HG02588 (cell line): ENCODE results near the gene BTN2A1.
"Not testable (repeated sequence)": the region's sequence is repeated elsewhere in the genome, so short reads cannot be mapped to it uniquely, and the experiment has no call there.

Experiments
- ATAC-seq: cut with Tn5 transposase; IDR thresholded peaks from one replicate; pipeline ENCODE4 v1.9.1; 2021; ENCODE audit warnings: mild to moderate bottlenecking, moderate library complexity; ENCODE audit not compliant: unreplicated experiment

The BTN2A1 gene

DNA sequence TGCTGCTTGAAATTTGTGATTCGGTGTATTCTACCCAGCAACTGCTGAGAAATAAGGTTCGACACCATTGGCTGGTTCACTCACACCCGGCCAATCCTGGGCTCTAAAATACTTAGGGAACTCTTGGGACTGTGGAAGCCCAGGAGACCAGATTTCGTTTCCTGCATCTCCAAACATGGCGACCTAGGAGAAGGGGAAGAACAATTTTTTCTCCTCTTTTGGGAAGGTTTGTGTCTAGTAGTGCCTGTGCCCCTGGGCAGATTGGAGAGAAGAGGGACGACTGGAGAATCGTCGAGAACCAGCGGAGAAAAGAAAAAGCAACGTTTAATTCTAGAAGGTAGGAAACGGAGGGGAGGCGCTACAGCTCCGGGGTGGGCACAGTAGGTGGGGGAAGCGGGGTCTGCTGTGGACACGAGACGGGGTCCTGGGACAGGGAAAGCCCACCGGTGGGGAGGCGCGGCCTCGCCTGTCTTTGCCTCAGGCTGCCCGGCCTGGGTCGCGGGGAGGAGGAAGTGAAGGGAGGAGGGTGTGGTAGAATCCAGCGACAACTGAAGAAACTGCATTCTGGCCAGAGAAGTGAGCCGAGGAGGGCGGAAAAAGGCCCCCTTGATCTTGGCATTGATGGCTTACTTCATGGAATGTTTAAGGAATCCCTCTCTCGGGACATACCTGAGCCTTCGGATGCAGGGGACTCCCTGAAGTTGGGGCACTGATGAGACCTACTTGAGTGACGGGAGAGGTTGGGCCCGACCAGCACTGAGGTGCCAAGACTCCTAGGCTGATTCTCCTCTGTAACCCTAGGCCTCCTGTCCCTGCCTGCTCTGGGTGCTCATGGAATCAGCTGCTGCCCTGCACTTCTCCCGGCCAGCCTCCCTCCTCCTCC is at the start of gene BTN2A1:
Gene BTN2A1, plus strand, starts transcription at position 150 of the 883 bp plus-strand sequence. Its CDS starts 682 bp downstream, at position 832.
- peak; percentile 96 for ATAC-seq

DNA sequence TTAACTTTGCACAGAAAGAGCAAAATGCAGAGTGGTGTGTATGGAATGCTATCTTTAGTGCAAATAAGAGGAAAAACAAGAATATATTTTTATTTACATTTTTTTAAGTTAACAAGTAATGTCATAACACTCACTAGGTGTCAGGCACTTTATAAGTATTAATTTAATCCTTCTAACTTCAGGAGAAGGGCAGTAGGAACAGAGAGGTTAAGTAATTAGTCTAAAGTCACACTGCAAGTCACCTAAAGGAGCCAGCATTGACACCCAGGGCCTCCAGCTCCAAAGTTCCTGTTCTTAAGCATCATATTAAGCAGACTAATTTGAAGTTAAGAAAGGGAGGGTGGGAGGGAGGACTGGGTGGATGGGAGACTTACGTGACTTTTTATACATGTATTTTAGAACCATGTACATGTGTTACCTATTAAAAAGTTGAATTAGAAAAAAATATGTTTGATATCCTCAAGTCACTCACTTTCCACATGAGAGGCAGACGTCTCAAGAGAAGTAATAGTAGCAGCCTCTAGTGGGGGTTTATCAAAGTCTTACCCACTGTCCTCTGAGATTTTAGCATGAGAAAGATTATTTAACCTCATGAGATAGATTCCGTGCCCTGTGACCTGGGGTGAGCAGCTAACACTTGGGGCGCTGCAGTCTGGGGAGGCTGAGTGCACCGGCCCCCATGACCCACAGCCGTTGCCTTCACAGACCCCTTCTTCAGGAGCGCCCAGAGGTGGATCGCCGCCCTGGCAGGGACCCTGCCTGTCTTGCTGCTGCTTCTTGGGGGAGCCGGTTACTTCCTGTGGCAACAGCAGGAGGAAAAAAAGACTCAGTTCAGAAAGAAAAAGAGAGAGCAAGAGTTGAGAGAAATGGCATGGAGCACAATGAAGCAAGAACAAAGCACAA is 48.7 kb upstream of the BTN2A1 start:
- no peak for ATAC-seq

DNA sequence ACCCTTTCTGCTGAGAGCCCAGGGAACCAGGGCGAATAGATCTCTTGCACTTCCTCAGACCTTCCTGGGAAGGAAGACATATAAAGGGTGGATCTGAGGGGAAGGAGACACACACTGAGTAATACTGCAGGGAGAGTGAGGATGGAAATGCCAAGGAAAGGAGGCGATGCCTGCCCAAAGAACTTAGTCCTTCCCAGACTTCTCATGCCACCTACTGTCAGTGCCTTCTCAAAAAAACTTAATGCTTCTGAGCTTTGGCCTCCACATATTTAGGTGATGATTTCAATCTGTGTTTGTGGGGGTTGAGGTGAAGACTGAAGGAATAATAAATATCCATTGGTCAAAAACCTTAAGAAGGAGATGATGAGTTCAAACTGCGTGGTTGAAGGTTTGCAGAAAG is 46.0 kb upstream of the BTN2A1 start:
- ATAC-seq = no peak

DNA sequence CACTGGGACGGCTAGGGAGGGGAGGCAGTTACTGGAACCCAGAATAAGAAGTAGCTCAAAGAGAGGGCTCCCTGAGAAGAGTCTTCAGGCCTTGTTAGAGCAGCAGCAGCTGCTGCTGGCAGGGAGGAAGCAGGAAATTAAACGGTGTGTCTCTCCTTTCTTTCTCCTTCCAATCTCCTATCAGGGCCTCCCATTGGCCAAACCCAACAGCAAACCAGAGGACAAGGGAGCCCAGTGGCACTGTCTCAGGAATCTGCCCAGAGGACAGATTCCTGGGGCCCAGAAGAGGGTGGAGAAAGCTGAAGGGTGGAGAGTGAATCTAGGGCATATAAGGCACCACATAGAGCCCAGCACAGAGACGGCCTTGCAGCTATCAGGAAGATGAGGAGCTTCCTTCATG is 45.5 kb upstream of the BTN2A1 start:
- no peak for ATAC-seq

DNA sequence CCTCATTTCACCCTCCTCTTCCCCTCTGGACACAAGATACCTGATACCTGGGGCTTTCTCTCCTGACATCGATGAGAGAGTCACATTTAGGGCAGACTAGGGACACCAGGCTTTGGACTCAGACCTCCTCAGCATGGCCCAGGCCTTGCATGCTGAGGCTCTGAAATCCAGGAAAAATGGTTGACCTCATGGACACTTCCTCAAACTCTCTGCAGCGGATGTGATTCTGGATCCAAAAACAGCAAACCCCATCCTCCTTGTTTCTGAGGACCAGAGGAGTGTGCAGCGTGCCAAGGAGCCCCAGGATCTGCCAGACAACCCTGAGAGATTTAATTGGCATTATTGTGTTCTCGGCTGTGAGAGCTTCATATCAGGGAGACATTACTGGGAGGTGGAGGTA is 44.8 kb upstream of the BTN2A1 start:
- no peak for ATAC-seq

DNA sequence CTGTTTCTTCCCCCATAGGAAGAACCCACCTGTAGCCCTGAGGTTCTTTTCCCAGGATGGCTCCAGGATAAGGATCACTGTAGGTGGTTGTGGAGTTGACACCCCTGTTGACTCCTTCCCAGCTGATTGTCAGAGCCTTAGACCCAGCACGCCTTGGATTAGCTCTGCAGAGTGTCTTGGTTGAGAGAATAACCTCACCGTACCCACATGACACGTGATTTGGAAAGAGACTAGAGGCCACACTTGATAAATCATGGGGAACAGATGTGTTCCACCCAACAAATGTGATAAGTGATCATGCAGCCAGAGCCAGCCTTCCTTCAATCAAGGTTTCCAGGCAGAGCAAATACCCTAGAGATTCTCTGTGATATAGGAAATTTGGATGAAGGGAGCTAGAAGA is 43.5 kb upstream of the BTN2A1 start:
- no peak for ATAC-seq

DNA sequence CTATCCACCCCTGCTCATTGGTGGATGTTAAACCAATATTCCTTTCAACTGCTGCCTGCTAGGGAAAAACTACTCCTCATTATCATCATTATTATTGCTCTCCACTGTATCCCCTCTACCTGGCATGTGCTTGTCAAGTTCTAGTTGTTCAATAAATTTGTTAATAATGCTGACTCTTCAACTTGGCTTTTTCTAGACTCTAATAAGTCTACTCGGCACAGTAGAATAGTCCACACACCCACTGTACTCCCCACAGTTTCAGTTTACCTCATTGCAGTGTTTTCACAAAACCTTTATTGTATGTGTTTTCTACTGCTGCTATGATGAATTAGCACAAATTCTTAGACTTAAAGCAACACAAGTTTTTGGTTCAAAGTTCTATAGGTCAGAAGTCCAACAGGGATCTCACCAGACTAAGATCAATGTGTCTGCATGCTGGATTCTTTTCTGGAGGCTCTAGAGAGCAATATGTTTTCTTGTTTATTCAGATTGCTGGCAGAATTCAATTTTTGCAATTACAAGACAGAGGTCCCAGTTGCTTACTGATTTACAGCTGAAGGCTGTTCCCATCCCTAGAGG is 42.6 kb upstream of the BTN2A1 start:
- no peak for ATAC-seq

DNA sequence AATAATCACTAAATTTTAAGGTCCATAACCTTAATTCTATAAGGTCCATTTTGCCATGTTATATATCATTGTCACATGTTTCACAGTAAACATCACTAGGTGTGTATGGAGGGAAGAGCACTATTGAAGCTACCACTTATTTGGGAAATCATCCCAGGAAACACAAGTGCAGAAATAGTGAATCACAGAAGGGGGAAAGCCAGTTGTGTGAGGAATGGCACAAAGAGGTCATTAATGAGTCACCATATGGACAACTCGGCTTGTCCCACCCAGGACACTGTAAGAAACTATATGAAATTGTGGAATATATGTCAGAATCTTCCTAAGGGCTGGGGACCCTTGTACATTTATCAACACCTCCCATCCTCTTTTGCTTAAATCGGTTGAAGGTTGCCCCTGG is 42.0 kb upstream of the BTN2A1 start:
- ATAC-seq = no peak

DNA sequence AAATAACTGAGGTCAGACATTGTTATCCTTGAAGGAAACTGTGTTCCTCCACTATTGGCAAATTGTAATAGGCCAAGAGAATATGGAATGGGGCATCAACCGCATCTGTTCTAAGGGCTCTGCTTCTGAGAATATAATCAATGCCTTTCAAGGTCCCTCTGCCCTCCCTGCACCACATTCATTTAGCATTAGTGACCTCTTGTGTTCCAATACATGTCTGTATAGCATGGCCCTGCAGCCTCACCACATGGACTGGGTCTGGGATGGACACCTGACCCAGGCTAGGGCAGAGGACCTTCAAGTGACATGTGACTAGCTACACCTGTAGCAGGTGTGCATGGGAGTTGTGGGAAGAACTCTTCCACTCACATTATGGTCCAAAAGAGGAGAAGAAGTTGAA is 41.5 kb upstream of the BTN2A1 start:
- no peak for ATAC-seq

DNA sequence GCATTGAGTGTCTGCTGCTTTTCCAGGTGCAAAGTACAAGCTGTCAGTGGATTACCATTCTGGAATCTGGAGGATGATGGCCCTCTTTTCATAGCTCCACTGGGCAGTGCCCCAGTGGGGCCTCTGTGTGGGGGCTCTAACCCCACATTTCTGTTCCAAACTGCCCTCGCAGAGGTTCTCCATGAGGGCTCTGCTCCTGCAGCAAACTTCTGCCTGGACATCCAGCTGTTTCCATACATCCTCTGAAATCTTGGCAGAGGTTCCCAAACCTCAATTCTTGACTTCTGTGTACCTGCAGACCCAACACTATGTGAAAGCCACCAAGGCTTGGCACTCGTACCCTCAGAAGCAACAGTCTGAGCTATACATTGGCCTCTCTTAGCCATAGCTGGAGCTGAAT is 39.7 kb upstream of the BTN2A1 start:
- not testable (repeated sequence) for ATAC-seq

DNA sequence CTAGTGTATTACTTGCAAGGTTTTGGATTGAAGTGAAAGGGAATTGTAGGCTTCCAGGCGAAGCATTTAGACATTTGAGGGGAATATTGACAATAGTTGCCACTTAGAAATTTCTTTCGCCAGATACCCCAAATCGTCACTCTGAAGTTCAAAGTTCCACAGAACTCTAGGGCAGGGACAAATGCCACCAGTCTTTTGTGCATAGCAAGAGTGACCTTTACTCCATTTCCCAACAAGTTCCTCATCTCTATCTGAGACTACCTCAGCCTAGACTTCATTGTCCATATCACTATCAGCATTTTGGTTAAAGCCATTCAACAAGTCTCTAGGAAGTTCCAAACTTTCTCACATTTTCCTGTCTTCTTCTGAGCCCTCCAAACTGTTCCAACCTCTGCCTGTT is 39.0 kb upstream of the BTN2A1 start:
- not testable (repeated sequence) for ATAC-seq

DNA sequence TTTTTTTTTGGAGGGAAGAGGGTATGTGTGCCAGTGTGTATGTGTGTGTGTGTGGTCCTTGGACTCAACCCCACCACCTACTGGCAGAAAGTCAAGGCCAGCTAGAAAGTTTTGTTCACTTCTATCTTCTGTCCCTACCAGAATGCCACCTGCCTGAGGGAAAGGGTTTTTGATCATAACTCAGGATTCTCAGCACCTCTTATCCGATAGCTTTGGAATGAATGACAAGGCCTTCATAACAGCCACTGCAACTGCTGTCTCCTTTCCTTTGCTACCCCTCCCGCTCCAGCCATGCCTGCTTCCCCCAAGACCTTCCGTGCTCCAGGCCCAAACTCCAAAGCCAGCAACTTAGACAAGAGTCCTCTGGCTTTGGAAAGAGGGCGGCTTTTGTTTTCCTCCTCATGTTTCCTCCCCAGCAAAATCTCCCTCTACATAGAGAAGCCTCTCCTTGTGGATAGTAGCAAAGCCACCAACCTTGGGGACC is 37.0 kb upstream of the BTN2A1 start:
- no peak for ATAC-seq

DNA sequence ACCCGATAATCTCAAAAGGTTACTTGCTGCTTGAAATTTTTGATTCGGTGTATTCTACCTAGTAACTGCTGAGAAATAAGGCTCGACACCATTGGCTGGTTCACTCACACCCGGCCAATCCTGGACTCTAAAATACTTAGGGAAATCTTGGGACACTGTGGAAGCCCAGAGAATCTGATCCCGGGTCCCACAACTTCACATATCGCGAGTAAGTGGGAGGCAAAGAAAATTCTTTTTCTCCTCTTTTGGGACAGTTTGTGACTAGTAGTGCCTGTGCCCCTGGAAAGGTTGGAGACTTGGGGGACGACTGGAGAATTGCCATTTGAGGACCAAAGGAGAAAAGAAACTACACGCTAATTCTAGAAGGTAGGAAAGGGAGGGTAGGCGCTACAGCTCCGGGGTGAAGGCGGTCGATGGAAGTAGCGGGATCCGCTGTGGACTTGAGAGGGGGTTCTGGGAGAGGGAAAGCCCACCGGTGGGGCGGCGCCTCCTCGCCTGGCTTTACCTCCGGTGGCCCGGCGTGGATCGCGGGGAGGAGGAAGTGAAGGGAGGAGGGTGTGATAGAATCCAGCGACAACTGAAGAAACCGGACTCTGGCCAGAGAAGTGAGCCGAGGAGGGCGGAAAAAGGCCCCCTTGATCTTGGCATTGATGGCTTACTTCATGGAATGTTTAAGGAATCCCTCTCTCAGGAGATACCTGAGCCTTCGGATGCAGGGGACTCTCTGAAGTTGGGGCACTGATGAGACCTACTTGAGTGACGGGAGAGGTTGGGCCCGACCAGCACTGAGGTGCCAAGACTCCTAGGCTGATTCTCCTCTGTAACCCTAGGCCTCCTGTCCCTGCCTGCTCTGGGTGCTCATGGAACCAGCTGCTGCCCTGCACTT is 36.3 kb upstream of the BTN2A1 start:
- peak; percentile 84 for ATAC-seq

DNA sequence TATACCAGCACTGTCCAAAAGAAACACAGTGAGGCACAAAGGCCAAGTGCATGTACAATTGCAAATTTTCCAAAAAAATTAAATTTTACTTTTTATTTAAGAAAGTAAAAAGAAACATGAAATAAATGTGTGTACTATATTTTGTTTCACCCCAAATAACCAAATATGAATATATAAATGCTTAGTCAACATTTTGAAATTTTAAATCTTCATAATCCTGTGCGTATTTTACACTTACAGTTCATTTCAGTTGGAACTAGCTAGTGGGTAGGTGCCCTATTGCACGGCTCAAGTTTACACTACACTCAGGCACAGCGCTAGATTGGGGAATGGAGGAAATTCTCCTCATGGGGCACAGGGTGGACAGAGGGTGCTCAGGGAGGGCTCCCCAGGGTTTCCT is 35.4 kb upstream of the BTN2A1 start:
- no peak for ATAC-seq

DNA sequence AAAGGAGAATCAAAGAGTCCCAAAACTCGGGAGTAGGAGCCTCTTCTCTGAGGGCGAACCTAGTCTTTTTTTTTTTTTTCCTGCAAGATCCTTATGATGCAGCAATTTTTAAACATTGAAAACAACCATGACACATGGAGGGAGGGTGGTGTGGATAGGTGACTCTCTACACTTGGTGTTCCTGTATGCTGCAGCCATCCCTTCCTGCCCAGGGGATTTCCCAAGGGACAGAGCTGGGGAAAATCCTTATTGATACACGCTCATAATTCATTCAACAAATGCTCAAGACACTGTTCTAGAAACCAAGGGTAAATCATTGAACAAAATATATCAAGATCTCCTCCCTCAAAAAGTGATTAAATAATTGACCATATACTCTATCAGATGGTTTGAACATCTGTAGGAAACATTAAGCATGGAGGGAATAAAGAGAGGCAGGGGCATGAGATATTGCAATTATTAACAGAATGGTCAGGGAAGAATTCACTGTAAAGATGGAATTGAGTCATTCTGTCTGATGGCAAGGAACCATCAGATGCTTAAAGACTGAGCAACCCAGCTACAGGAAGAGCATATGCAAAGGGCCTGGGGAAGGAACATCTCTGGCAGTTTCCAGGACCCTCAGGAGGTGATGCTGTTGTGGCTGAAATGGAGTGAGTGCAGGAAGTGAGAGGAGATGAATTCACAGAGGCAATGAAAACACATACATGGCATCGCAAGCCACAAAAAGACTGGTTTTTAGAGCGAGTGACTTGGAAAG is 30.9 kb upstream of the BTN2A1 start:
- ATAC-seq = no peak

DNA sequence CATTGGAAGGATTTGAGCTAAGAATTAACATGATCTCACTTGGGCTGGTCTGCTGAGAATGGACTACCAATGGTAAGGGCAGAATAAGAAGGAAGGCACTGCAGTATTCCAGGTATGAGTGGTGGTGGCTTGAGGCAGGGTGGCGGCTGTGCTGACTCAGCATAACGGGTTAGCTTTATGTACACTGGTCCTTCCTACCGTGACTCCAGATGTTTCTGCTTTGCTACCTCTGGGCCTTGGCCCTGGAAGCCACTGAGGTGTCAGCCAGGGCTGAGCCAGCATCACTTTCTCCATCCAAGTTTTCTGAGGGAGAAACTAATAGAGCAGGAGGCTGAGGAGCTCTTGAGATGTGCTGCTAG is 30.3 kb upstream of the BTN2A1 start:
- ATAC-seq = no peak

DNA sequence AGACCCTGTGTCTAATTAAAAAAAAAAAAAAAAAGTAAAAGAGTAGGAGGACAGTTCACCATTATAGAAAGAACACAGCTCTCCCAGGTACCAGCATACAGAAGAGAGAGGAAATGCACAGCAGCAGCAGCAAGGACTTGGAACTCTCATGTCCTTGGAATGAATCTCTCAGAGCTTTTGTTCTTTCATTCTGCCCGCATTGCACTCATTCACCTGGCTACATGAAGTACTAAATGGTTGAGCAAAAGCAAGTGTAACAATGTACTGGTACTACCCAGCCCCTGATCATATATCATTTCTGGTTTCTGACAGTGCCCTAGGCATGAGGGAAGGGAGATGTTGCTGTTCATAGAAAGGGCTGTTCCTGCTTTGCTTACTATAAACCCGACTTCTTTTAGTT is 29.5 kb upstream of the BTN2A1 start:
- ATAC-seq = no peak

DNA sequence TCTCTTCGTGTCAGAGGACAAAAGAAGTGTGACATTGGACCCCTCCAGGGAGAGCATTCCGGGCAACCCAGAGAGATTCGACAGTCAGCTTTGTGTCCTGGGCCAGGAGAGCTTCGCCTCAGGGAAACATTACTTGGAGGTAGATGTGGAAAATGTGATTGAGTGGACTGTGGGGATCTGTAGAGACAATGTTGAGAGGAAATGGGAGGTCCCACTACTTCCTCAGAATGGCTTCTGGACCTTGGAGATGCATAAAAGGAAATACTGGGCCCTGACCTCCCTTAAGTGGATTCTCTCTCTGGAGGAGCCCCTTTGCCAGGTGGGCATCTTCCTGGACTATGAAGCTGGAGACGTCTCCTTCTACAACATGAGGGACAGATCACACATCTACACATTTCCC is 27.0 kb upstream of the BTN2A1 start:
- ATAC-seq = no peak

DNA sequence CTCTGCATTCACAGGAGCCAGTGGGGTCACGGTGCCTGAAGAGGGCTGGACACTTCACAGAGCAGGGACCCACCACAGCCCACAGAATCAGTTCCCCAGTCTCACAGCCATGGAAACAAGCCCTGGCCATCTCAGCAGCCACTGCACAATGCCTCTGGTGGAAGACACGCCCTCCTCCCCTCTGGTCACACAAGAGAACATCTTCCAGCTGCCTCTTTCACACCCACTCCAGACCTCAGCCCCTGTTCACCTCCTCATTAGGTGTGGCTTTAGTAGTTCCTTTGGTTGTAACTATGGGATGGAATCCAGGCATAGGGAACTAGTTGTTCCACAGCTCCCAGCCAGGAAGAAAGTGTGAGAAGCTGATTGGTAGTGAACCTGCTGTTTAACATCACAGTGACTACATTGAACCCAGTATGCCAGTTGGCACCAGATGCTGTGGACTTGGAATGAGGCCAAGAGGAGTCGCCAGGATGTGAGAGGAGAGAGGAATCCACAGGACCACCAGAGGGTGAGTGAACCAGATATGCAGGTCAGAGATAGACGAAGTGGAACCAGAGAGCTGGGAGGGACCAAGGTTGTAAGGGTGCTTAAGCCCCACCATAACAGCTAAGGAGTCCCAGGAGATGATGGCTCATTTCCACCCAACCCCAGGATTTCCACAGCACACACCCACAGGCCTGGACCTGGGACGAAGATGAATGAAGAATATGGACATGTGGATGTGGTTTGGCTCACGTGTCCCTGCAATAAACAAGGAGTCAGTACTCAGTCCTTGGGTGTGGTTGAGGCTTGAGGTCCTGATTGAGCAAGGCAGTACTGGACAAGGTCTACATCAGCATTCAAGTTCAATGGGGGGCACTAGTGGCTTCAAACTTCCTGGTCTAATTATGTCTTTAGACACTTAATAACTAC is 26.2 kb upstream of the BTN2A1 start:
- ATAC-seq = no peak
